Stomach smooth muscle (tissue), 2 donors: ENCODE results near the gene PHRF1.

Experiments
- H3K27ac ChIP-seq: one replicate; pipeline ENCODE4 v1.7.0; 2013; ENCODE audit warnings: mild to moderate bottlenecking, low read length, inconsistent platforms
- H3K27me3 ChIP-seq, 2 donors: one replicate each; pipeline ENCODE4 v1.7.0; 2013; ENCODE audit warnings: low read length in 2 of 2; ENCODE audit not compliant: insufficient read depth in 2 of 2, control insufficient read depth in 1 of 2
- H3K36me3 ChIP-seq, 2 donors: one replicate each; pipeline ENCODE4 v1.7.0; 2013; ENCODE audit warnings: low read length in 2 of 2; ENCODE audit not compliant: control insufficient read depth in 2 of 2, insufficient read depth in 2 of 2
- H3K4me1 ChIP-seq: one replicate; pipeline ENCODE4 v1.7.0; 2013; ENCODE audit warnings: low read length; ENCODE audit not compliant: control insufficient read depth, insufficient read depth
- H3K4me3 ChIP-seq, 2 donors: one replicate each; pipeline ENCODE4 v1.7.0; 2013; ENCODE audit warnings: low read length in 2 of 2
- H3K9ac ChIP-seq, 2 donors: one replicate each; pipeline ENCODE4 v1.7.0; 2013; ENCODE audit warnings: low read length in 2 of 2, mild to moderate bottlenecking in 1 of 2
- H3K9me3 ChIP-seq, 2 donors: one replicate each; pipeline ENCODE4 v1.7.0; 2013; ENCODE audit warnings: low read length in 2 of 2; ENCODE audit not compliant: control insufficient read depth in 2 of 2
- donor health status: healthy.
- donor health status: Pancreatic carcinoma.

PHRF1 gene

GRCh38 chr11:532986-533585 lies 43.2 kb upstream of the PHRF1 start:
- no peak overlapping the region for H3K27ac ChIP-seq
- no peaks in the 10 kb centered on the region for H3K9me3 ChIP-seq
- peaks cover 30% of the 10 kb centered on the region for H3K4me1 ChIP-seq
- H3K9ac ChIP-seq, result no peak overlapping the region
- H3K36me3 ChIP-seq, result peaks cover 0 to 12% of the 10 kb centered on the region in 2 donors
- H3K4me3 ChIP-seq, result no peak overlapping the region
- peaks cover 2 to 20% of the 10 kb centered on the region in 2 donors for H3K27me3 ChIP-seq

GRCh38 chr11:533586-534395 lies 42.5 kb upstream of the PHRF1 start:
- H3K9me3 ChIP-seq, result no peaks in the 10 kb centered on the region
- H3K27ac ChIP-seq, result no peak overlapping the region
- peaks cover 0 to 12% of the 10 kb centered on the region in 2 donors for H3K36me3 ChIP-seq
- peak overlapping the region in 1 of 2 donors; percentile 83 for H3K4me3 ChIP-seq
- H3K9ac ChIP-seq, result peak overlapping the region in 1 of 2 donors; percentile 29
- H3K27me3 ChIP-seq, result peaks cover 2 to 27% of the 10 kb centered on the region in 2 donors
- peaks cover 30% of the 10 kb centered on the region for H3K4me1 ChIP-seq

GRCh38 chr11:534396-535209 lies 41.7 kb upstream of the PHRF1 start:
- peaks cover 2 to 28% of the 10 kb centered on the region in 2 donors for H3K27me3 ChIP-seq
- H3K36me3 ChIP-seq, result peaks cover 0 to 12% of the 10 kb centered on the region in 2 donors
- no peaks in the 10 kb centered on the region for H3K9me3 ChIP-seq
- H3K4me3 ChIP-seq, result peak overlapping the region; percentile 64 to 83
- H3K9ac ChIP-seq, result peak overlapping the region; percentile 65 to 68
- peaks cover 30% of the 10 kb centered on the region for H3K4me1 ChIP-seq
- peak overlapping the region; percentile 37 for H3K27ac ChIP-seq

- Histone ChIP-seq H3K27ac (no peak overlapping the region), H3K4me3 (peak overlapping the region in 1 of 2 donors; percentile 83), H3K36me3 (peaks cover 0 to 12% of the 10 kb centered on the region in 2 donors), H3K9ac (no peak overlapping the region), H3K4me1 (peaks cover 30% of the 10 kb centered on the region), H3K9me3 (no peaks in the 10 kb centered on the region), H3K27me3 (peaks cover 2 to 33% of the 10 kb centered on the region in 2 donors)
Measured at GRCh38 chr11:535210-535518, 41.1 kb upstream of the PHRF1 start.

- Histone ChIP-seq H3K9me3 (no peaks in the 10 kb centered on the region), H3K27ac (peak within 1 kb of the TSS; percentile 37), H3K4me1 (peaks cover 30% of the 10 kb centered on the region), H3K4me3 (peak within 1 kb of the TSS; percentile 64 to 83), H3K36me3 (peaks cover 0 to 12% of the 10 kb centered on the region in 2 donors), H3K27me3 (peaks cover 2 to 35% of the 10 kb centered on the region in 2 donors), H3K9ac (peak within 1 kb of the TSS; percentile 65 to 68)
Measured at GRCh38 chr11:535519-536454, 40.5 kb upstream of the PHRF1 start, which contains the start of gene HRAS. HRAS (minus strand) TSS chr11:535576.

GRCh38 chr11:536841-537621 lies 39.2 kb upstream of the PHRF1 start, which contains the start of gene LRRC56:
LRRC56 (plus strand) TSS chr11:537527; CDS start chr11:540685, 3,158 bp downstream.
- Histone ChIP-seq H3K36me3 (peaks cover 0 to 11% of the 10 kb centered on the region in 2 donors), H3K4me3 (peak within 1 kb of the TSS in 1 of 2 donors; percentile 64), H3K27ac (no peak within 1 kb of the TSS), H3K9me3 (no peaks in the 10 kb centered on the region), H3K9ac (peak within 1 kb of the TSS in 1 of 2 donors; percentile 9), H3K4me1 (peaks cover 30% of the 10 kb centered on the region), H3K27me3 (peaks cover 2 to 35% of the 10 kb centered on the region in 2 donors)

- Histone ChIP-seq H3K36me3 (peaks cover 0 to 4% of the 10 kb centered on the region in 2 donors), H3K27me3 (peaks cover 2 to 35% of the 10 kb centered on the region in 2 donors), H3K4me1 (peaks cover 30% of the 10 kb centered on the region), H3K9ac (peak overlapping the region in 1 of 2 donors; percentile 9), H3K9me3 (no peaks in the 10 kb centered on the region), H3K27ac (no peak overlapping the region), H3K4me3 (peak overlapping the region in 1 of 2 donors; percentile 64)
Measured at GRCh38 chr11:537622-538430, 38.4 kb upstream of the PHRF1 start.

- Histone ChIP-seq H3K27me3 (peaks cover 2 to 35% of the 10 kb centered on the region in 2 donors), H3K9me3 (no peaks in the 10 kb centered on the region), H3K36me3 (peaks cover 0 to 1% of the 10 kb centered on the region in 2 donors), H3K4me3 (no peak overlapping the region), H3K4me1 (peaks cover 28% of the 10 kb centered on the region), H3K9ac (no peak overlapping the region), H3K27ac (no peak overlapping the region)
Measured at GRCh38 chr11:538431-539051, 37.7 kb upstream of the PHRF1 start.
